Common myeloid progenitor, CD34-positive (primary cell): ENCODE measurements around the gene SFRP5.

Experiments used
- CTCF ChIA-PET: fragments of 350-600 bp; sonication (Branson Sonifier 250); formaldehyde crosslinking; loops from one replicate; lab custom pipeline; 2021; ENCODE audit warnings: antibody characterized with exemption; lab: Charles Lee
- POLR2A ChIA-PET: fragments of 350-600 bp; sonication (Branson Sonifier 250); formaldehyde crosslinking; loops from one replicate; lab custom pipeline; 2021; ENCODE audit warnings: antibody characterized with exemption; lab: Charles Lee
- DNase-seq, 3 donors: peaks; one replicate each; pipeline versions ENCODE4 v3.0.0 to v3.0.0-alpha.2; 2013
- H3K27ac ChIP-seq, 2 experiments: 1 replicate in 1 of 2; 2 replicates in 1 of 2; pipeline ENCODE4 v1.7.0; 2013; ENCODE audit warnings: inconsistent platforms in 2 of 2, low read length in 2 of 2, mild to moderate bottlenecking in 2 of 2, low read depth in 1 of 2, moderate library complexity in 1 of 2; ENCODE audit not compliant: severe bottlenecking in 2 of 2, insufficient read depth in 1 of 2, poor library complexity in 1 of 2
- H3K27me3 ChIP-seq, 5 experiments: replicated peaks in 2 of 5; 1 replicate in 3 of 5; 2 replicates in 2 of 5; pipeline versions ENCODE4 v1.6.1 to v1.7.0; 2013; ENCODE audit warnings: low read length in 4 of 5, mild to moderate bottlenecking in 2 of 5, moderate library complexity in 2 of 5, inconsistent platforms in 1 of 5; ENCODE audit not compliant: insufficient read depth in 5 of 5, control insufficient read depth in 4 of 5
- H3K36me3 ChIP-seq, 4 experiments: 1 replicate in 2 of 4; 2 replicates in 2 of 4; pipeline versions ENCODE4 v1.6.1 to v1.7.0; 2013; ENCODE audit warnings: low read length in 3 of 4, control low read depth in 1 of 4, mild to moderate bottlenecking in 1 of 4; ENCODE audit not compliant: control insufficient read depth in 4 of 4, insufficient read depth in 4 of 4
- H3K4me1 ChIP-seq, 4 experiments: 1 replicate in 3 of 4; 2 replicates in 1 of 4; pipeline versions ENCODE4 v1.6.1 to v1.7.1; 2013; ENCODE audit warnings: low read length in 3 of 4, mild to moderate bottlenecking in 3 of 4, control low read depth in 1 of 4, inconsistent platforms in 1 of 4, moderate library complexity in 1 of 4; ENCODE audit not compliant: control insufficient read depth in 4 of 4, insufficient read depth in 4 of 4; ENCODE audit errors: control extremely low read depth in 1 of 4
- H3K4me3 ChIP-seq, 7 experiments: 1 replicate in 4 of 7; 2 replicates in 3 of 7; pipeline versions ENCODE4 v1.5.1 to v1.7.0; 2013; ENCODE audit warnings: mild to moderate bottlenecking in 7 of 7, low read length in 6 of 7, moderate library complexity in 6 of 7, inconsistent platforms in 2 of 7, low read depth in 2 of 7, control low read depth in 1 of 7; ENCODE audit not compliant: insufficient read depth in 4 of 7, control insufficient read depth in 1 of 7; ENCODE audit errors: extremely low read depth in 1 of 7
- H3K9me3 ChIP-seq, 5 experiments: 1 replicate in 4 of 5; 2 replicates in 1 of 5; pipeline versions ENCODE4 v1.6.1 to v1.7.1; 2013; ENCODE audit warnings: low read length in 4 of 5, mild to moderate bottlenecking in 2 of 5, inconsistent platforms in 1 of 5, low read depth in 1 of 5, moderate library complexity in 1 of 5; ENCODE audit not compliant: control insufficient read depth in 4 of 5, insufficient read depth in 2 of 5; ENCODE audit errors: control extremely low read depth in 1 of 5
- WGBS: methylation state at CpG from one replicate; pipeline ENCODE4 v1.1.5; 2013; ENCODE audit not compliant: insufficient coverage; 5-methylcytosine and 5-hydroxymethylcytosine counted together

Gene SFRP5

GRCh38 chr10:97785731-97786130, 13.9 kb upstream of the SFRP5 start:
- Histone ChIP-seq H3K27me3 (peaks cover 0 to 3% (median 0%) of the 10 kb centered on the region in 5 experiments), H3K9me3 (no peaks in the 10 kb centered on the region), H3K27ac (no peak overlapping the region), H3K4me3 (no peak overlapping the region), H3K36me3 (no peaks in the 10 kb centered on the region), H3K4me1 (peaks cover 0 to 26% (median 22%) of the 10 kb centered on the region in 4 experiments)
- DNase-seq, result no peak
- ChIA-PET CTCF (interaction anchor here (0.7 kb wide), 1 partner anchor 27 kb away, joined by 3 read pairs; no protein-coding TSS in a partner anchor), POLR2A (no interaction called here)
- 89% methylated on average over 5 of the region's 9 CpGs for WGBS

GRCh38 chr10:97785231-97785630, 13.4 kb upstream of the SFRP5 start:
- POLR2A ChIA-PET, result no interaction called here
- CTCF ChIA-PET, result interaction anchor here (0.7 kb wide), 1 partner anchor 26 kb away, joined by 3 read pairs; no protein-coding TSS in a partner anchor
- Histone ChIP-seq H3K4me3 (no peak overlapping the region), H3K9me3 (no peaks in the 10 kb centered on the region), H3K4me1 (peaks cover 0 to 28% (median 22%) of the 10 kb centered on the region in 4 experiments), H3K36me3 (no peaks in the 10 kb centered on the region), H3K27me3 (peaks cover 0 to 3% (median 0%) of the 10 kb centered on the region in 5 experiments), H3K27ac (no peak overlapping the region)
- no peak for DNase-seq
- WGBS, result 100% methylated on average over 2 of the region's 5 CpGs

- DNase-seq, result no peak
- Histone ChIP-seq H3K27me3 (peaks cover 0 to 3% (median 0%) of the 10 kb centered on the region in 5 experiments), H3K4me3 (no peak overlapping the region), H3K27ac (no peak overlapping the region), H3K36me3 (no peaks in the 10 kb centered on the region), H3K4me1 (peaks cover 0 to 28% (median 21%) of the 10 kb centered on the region in 4 experiments), H3K9me3 (no peaks in the 10 kb centered on the region)
- 94% methylated on average over 8 of the region's 9 CpGs for WGBS
- ChIA-PET POLR2A (no interaction called here), CTCF (no interaction called here)
These were observed 12.5 kb upstream of the SFRP5 start for GRCh38 chr10:97784200-97784810.

GRCh38 chr10:97782455-97783228, 10.8 kb upstream of the SFRP5 start:
- ChIA-PET POLR2A (no interaction called here), CTCF (interaction anchor here (1.0 to 3.2 kb wide), 3 partner anchors 10 to 16 kb away, joined by 3 to 13 read pairs (median 4); no protein-coding TSS in a partner anchor)
- 85% methylated on average over 7 of the region's 11 CpGs for WGBS
- peaks cover 0 to 2% (median 0%) of the 10 kb centered on the region in 5 experiments for H3K27me3 ChIP-seq
- DNase-seq, result no peak
- no peak overlapping the region for H3K27ac ChIP-seq
- H3K36me3 ChIP-seq, result no peaks in the 10 kb centered on the region
- no peak overlapping the region for H3K4me3 ChIP-seq
- no peaks in the 10 kb centered on the region for H3K9me3 ChIP-seq
- peaks cover 0 to 21% (median 12%) of the 10 kb centered on the region in 4 experiments for H3K4me1 ChIP-seq

- ChIA-PET POLR2A (no interaction called here), CTCF (interaction anchor here (0.8 to 3.2 kb wide), 5 partner anchors 9 to 92 kb away, joined by 3 to 13 read pairs (median 3); no protein-coding TSS in a partner anchor)
- Histone ChIP-seq H3K4me1 (peaks cover 0 to 21% (median 12%) of the 10 kb centered on the region in 4 experiments), H3K27ac (no peak overlapping the region), H3K27me3 (no peaks in the 10 kb centered on the region), H3K9me3 (no peaks in the 10 kb centered on the region), H3K36me3 (no peaks in the 10 kb centered on the region), H3K4me3 (no peak overlapping the region)
- DNase-seq, result no peak
- WGBS, result 59% methylated on average over 12 of the region's 14 CpGs
These were observed 10.0 kb upstream of the SFRP5 start for GRCh38 chr10:97781618-97782331.

- CTCF ChIA-PET, result interaction anchor here (0.8 to 3.2 kb wide), 6 partner anchors 8 to 93 kb away, joined by 3 to 13 read pairs (median 3); no protein-coding TSS in a partner anchor
- WGBS, result 85% methylated on average over 6 of the region's 7 CpGs
- no peak overlapping the region for H3K27ac ChIP-seq
- H3K9me3 ChIP-seq, result no peaks in the 10 kb centered on the region
- POLR2A ChIA-PET, result interaction anchor here (0.6 kb wide), 1 partner anchor 353 kb away, joined by 4 read pairs; no protein-coding TSS in a partner anchor
- no peaks in the 10 kb centered on the region for H3K27me3 ChIP-seq
- no peaks in the 10 kb centered on the region for H3K36me3 ChIP-seq
- H3K4me1 ChIP-seq, result peaks cover 0 to 21% (median 12%) of the 10 kb centered on the region in 4 experiments
- no peak for DNase-seq
- no peak overlapping the region for H3K4me3 ChIP-seq
These were observed 9.2 kb upstream of the SFRP5 start for GRCh38 chr10:97780841-97781617.
